Epithelial cell of esophagus (primary cell): ENCODE data around the gene TULP1.
A peak's percentile ranks its signal among the peaks of the same experiment; 100 is the strongest.

Experiments
- DNase-seq: peaks from one replicate; pipeline ENCODE4 v3.0.0; 2010; ENCODE audit warnings: low read depth
- H3K4me3 ChIP-seq: 2 replicates; pipeline ENCODE4 v1.5.1; 2011; ENCODE audit warnings: mild to moderate bottlenecking, low read length, control low read depth
- CTCF ChIP-seq: IDR thresholded peaks from 2 replicates; pipeline ENCODE4 v1.5.1; 2011; ENCODE audit warnings: low read depth, mild to moderate bottlenecking, low read length, control low read depth, inconsistent platforms; ENCODE audit not compliant: insufficient read depth; ENCODE audit errors: missing control alignments

Gene TULP1

GRCh38 chr6:35492974-35493284, 19.8 kb downstream of the TULP1 start:
- no peak for TF ChIP-seq CTCF
- no peak overlapping the region for H3K4me3 ChIP-seq
- no peak for DNase-seq

GRCh38 chr6:35492258-35492973, 20.3 kb downstream of the TULP1 start:
- H3K4me3 ChIP-seq = no peak overlapping the region
- no peak for TF ChIP-seq CTCF
- no peak for DNase-seq

- no peak for DNase-seq
- H3K4me3 ChIP-seq = no peak overlapping the region
- TF ChIP-seq CTCF = no peak
Observed at GRCh38 chr6:35491558-35492257, 21.0 kb downstream of the TULP1 start.

- no peak overlapping the region for H3K4me3 ChIP-seq
- TF ChIP-seq CTCF = no peak
- no peak for DNase-seq
Observed at GRCh38 chr6:35490821-35491557, 21.7 kb downstream of the TULP1 start.

GRCh38 chr6:35489995-35490791, 22.5 kb downstream of the TULP1 start:
- H3K4me3 ChIP-seq = no peak overlapping the region
- DNase-seq = peak; percentile 49
- no peak for TF ChIP-seq CTCF

- peak; percentile 79 for DNase-seq
- TF ChIP-seq CTCF = no peak
- no peak overlapping the region for H3K4me3 ChIP-seq
Observed at GRCh38 chr6:35489066-35489465, 23.6 kb downstream of the TULP1 start.
